DOHH2 (cell line): ENCODE data around the gene SIAH1.

ENCODE experiments used
- EZH2phosphoT487 ChIP-seq: fragments of 200-600 bp; sonication (generic); IDR thresholded peaks from 2 replicates; pipeline ENCODE4 v1.6.1; 2017; ENCODE audit warnings: borderline replicate concordance, mild to moderate bottlenecking, antibody characterized with exemption, low read length, moderate library complexity, mixed read lengths
- TF ChIP-seq, protein P1 (sequence below): fragments of 200-600 bp; sonication (generic); IDR thresholded peaks from one replicate; pipeline ENCODE4 v1.5.1; 2014; ENCODE audit warnings: antibody characterized with exemption, mild to moderate bottlenecking, low read depth, low read length; ENCODE audit not compliant: poor library complexity, severe bottlenecking

DNA sequence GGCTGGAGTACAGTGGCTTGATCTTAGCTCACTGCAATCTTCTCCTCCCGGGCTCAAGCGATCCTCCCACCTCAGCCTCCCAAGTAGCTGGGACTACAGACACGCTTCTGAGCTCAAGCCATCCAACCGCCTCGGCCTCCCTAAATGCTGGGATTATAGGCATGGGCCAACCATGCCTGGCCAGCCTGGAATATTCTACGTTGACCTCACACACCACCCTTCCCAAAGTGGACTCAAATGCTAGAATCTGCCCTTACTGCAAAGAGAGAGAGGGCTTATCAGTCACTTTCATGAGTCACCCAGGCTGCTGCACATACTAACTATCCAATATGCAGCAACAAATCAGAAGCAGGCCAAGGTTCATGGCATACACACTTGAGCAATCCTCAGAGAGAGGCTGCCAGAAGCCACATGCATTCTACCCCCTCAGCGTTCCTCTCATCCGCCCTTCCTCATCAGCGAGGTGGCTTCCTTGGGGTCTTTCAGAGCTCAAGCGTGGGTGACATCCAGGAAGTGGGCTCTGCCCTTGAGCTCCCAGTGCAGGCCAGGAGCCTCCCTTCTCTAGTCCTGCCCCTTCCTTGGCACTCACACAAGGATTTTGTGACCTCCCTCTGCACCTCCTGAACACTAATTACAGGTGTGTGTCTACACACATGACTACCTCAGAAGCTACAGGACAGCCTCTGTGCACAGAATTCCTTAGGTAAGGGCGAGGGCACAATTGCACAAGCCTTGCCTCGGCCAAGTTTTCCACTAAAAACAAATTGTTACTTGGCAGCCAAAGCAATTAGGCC lies 24.8 kb upstream of the SIAH1 start:
- TF ChIP-seq, protein P1, sequence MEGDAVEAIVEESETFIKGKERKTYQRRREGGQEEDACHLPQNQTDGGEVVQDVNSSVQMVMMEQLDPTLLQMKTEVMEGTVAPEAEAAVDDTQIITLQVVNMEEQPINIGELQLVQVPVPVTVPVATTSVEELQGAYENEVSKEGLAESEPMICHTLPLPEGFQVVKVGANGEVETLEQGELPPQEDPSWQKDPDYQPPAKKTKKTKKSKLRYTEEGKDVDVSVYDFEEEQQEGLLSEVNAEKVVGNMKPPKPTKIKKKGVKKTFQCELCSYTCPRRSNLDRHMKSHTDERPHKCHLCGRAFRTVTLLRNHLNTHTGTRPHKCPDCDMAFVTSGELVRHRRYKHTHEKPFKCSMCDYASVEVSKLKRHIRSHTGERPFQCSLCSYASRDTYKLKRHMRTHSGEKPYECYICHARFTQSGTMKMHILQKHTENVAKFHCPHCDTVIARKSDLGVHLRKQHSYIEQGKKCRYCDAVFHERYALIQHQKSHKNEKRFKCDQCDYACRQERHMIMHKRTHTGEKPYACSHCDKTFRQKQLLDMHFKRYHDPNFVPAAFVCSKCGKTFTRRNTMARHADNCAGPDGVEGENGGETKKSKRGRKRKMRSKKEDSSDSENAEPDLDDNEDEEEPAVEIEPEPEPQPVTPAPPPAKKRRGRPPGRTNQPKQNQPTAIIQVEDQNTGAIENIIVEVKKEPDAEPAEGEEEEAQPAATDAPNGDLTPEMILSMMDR = no peak
- no peak for TF ChIP-seq EZH2phosphoT487
